ENCODE results near the gene SDCBP2.

Gene SDCBP2, protein sequence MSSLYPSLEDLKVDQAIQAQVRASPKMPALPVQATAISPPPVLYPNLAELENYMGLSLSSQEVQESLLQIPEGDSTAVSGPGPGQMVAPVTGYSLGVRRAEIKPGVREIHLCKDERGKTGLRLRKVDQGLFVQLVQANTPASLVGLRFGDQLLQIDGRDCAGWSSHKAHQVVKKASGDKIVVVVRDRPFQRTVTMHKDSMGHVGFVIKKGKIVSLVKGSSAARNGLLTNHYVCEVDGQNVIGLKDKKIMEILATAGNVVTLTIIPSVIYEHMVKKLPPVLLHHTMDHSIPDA

DNA sequence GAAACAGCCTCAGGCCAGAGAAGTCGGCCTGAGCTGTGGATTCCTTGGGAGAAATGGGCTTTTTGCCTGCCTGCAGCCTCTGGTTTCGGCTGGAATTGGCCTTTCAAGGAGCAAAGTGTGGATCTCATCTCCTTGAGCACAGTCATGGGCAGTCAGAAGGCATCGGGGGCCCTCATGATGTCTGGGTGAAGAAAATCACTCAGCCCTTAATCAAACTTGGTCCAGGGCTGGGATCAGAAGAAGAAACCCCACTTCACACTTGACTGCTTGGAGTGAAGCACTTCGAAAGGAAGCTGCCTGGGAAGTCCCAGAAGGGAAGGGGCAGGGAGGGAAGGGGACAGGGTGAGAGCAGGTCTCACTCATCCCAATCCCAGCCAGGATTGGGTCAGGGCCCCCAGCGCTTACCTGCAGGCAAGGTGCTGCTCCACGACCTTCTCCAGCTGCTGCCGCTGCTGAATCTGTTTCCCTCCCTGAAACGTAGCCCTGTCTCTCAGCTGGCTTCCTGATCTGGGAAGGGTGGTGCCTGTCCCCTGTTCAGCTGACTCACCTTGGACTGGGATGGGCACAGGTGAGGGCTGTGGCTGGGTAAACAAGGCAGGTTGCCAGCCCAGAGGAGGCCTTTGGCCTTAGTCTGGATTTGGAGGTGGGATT lies at the start of gene SDCBP2:
SDCBP2 (minus strand) TSS at position 460 of the 651 bp plus-strand sequence. CDS start 8,723 bp downstream, outside the sequence.
- no peak within 1 kb of the TSS for H3K4me3 ChIP-seq (replicated peaks; ENCODE audit: low read depth, low read length)
- no peak for DNase-seq (ENCODE audit: extremely low read depth, insufficient read length)
- H3K36me3 ChIP-seq (ENCODE audit: control insufficient read depth, insufficient read depth, low read length), result peaks cover 7% of the 10 kb centered on the region
- no peaks in the 10 kb centered on the region for H3K27me3 ChIP-seq (replicated peaks; ENCODE audit: control insufficient read depth, insufficient read depth, low read length)
- TF ChIP-seq, protein P1, sequence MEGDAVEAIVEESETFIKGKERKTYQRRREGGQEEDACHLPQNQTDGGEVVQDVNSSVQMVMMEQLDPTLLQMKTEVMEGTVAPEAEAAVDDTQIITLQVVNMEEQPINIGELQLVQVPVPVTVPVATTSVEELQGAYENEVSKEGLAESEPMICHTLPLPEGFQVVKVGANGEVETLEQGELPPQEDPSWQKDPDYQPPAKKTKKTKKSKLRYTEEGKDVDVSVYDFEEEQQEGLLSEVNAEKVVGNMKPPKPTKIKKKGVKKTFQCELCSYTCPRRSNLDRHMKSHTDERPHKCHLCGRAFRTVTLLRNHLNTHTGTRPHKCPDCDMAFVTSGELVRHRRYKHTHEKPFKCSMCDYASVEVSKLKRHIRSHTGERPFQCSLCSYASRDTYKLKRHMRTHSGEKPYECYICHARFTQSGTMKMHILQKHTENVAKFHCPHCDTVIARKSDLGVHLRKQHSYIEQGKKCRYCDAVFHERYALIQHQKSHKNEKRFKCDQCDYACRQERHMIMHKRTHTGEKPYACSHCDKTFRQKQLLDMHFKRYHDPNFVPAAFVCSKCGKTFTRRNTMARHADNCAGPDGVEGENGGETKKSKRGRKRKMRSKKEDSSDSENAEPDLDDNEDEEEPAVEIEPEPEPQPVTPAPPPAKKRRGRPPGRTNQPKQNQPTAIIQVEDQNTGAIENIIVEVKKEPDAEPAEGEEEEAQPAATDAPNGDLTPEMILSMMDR (IDR thresholded peaks at IDR 0.05; ENCODE audit: insufficient read depth, low read length, poor library complexity, severe bottlenecking), result no peak

DNA sequence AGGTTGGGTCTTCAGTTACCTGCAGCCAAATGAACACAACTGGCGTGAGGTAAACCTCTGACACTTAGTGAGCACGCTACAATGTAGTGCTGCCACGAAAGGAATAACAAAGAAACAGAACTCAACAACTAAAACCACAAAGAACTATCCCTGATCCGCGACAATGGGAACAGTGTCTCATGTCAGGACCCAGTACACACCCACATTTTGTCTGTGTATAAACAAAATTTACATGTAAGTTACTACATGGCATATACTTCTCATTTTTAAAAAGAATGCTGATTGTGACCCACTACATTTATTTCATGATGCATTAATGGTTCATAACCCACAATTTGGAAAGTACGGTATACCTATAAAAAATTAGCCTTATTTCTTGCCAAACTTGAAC lies 49.8 kb upstream of the SDCBP2 start:
- Histone ChIP-seq H3K4me3 (replicated peaks; ENCODE audit: low read depth, low read length) (no peak overlapping the region), H3K36me3 (ENCODE audit: control insufficient read depth, insufficient read depth, low read length) (peaks cover 7% of the 10 kb centered on the region), H3K27me3 (replicated peaks; ENCODE audit: control insufficient read depth, insufficient read depth, low read length) (no peaks in the 10 kb centered on the region)
- DNase-seq (ENCODE audit: extremely low read depth, insufficient read length), result no peak
- TF ChIP-seq, protein P1 (IDR thresholded peaks at IDR 0.05; ENCODE audit: insufficient read depth, low read length, poor library complexity, severe bottlenecking), result no peak

DNA sequence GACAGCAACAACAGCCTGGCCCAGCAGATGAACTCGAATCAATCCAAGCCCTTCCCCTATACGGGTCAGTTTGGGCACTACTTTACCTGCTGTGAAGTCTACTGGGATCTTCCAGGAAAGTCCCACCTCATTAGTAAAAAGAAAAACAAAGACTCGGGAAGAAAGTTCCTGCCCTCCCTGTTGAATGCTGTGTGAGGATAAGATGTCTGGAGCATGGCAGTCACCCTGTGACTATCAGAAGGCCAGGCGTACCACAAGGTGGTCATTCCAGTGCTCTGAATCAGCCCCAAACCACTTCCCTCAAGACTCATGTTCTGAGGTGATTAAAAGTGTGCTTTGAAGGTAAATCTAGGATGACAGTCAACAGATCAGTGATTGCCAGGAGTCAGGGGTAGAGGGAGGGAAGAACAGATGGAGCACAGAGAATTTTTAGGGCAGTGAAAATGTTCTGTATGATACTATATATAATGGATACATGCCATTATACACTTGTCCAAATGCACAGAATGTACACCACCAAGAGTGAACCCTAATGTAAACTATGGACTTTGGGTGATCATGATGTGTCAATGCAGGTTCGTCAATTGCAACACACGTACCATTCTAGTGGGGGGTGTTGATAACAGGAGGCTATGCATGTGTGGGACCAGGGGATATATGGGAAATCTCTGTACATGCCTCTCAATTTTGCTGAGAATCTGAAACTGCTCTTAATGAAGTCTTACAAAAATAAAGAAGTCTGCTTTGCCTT lies 49.2 kb upstream of the SDCBP2 start:
- no peak overlapping the region for H3K4me3 ChIP-seq (replicated peaks; ENCODE audit: low read depth, low read length)
- peaks cover 7% of the 10 kb centered on the region for H3K36me3 ChIP-seq (ENCODE audit: control insufficient read depth, insufficient read depth, low read length)
- TF ChIP-seq, protein P1 (IDR thresholded peaks at IDR 0.05; ENCODE audit: insufficient read depth, low read length, poor library complexity, severe bottlenecking), result no peak
- DNase-seq (ENCODE audit: extremely low read depth, insufficient read length), result no peak
- no peaks in the 10 kb centered on the region for H3K27me3 ChIP-seq (replicated peaks; ENCODE audit: control insufficient read depth, insufficient read depth, low read length)

DNA sequence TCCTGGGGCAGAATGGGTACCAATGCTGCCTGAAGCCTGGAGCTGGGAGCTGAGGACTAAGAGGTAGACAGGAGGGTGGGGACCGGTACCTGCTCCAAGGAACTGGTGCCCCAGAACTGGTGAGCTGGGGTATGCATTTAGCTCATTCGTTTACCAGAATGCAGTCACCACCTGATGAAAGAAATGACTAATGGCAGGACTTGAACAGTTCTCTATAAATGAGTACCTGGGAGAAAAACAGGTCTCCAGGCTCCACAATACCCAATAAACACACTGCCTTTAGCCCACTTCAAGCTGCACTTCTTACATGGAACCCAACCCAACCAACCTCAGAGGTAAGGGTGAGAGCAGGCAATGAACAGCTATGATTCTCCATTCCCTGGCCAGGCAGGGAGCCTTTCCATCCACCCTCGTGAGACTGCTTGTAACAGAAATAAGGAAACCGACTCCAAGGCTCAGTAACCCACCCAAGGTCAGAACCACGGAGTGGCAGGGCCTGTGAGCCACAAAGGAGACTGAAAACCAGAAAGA lies 48.5 kb upstream of the SDCBP2 start:
- no peaks in the 10 kb centered on the region for H3K27me3 ChIP-seq (replicated peaks; ENCODE audit: control insufficient read depth, insufficient read depth, low read length)
- H3K4me3 ChIP-seq (replicated peaks; ENCODE audit: low read depth, low read length), result 0 out of 2 replicates have a peak overlapping the region, but pooled peaks have one; percentile 25
- peak; percentile 30 for DNase-seq (ENCODE audit: extremely low read depth, insufficient read length)
- TF ChIP-seq, protein P1 (IDR thresholded peaks at IDR 0.05; ENCODE audit: insufficient read depth, low read length, poor library complexity, severe bottlenecking), result no peak
- H3K36me3 ChIP-seq (ENCODE audit: control insufficient read depth, insufficient read depth, low read length), result peaks cover 4% of the 10 kb centered on the region

DNA sequence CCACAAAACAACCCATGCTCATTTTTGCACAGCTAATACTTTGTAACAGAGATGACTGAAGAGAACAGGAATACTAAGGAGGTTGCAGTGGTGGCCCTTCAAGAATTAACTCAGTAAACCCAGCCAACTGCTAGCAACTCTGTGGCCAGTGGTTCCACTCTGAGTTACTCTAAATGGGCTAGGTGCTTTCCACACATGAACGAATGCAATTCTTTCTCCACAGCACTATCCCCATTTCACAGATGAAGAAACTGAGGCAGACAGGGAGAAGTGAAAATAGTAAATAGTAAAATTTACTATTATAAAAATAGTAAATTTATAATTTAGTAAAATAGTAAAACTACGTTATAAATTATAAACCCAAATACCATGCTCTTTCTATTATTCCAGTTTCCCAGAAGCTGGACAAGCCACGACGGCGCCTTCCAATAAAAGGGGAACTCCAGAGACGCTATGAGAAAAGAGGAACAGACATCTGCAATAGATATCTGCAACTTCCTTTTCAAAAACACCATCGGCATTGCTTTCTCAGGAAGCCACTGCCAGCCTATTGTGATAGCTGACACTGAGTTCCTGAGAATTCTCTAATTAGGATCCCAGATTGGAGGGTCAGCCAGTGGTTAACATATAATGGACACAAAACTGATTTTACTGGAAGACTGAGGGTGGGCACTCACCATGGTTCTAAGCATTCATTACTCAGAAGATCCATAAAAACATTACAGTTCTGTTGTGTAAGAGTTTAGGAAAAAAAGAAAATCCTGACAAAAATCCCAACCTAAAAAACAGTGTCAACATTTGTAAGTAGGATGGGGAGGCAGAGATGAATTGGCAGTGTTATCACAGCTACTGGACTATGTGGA lies 47.7 kb upstream of the SDCBP2 start:
- DNase-seq (ENCODE audit: extremely low read depth, insufficient read length), result no peak
- Histone ChIP-seq H3K36me3 (ENCODE audit: control insufficient read depth, insufficient read depth, low read length) (peaks cover 7% of the 10 kb centered on the region), H3K4me3 (replicated peaks; ENCODE audit: low read depth, low read length) (peak overlapping the region; percentile 20; the same call in 1 of the 2 replicates), H3K27me3 (replicated peaks; ENCODE audit: control insufficient read depth, insufficient read depth, low read length) (no peaks in the 10 kb centered on the region)
- TF ChIP-seq, protein P1 (IDR thresholded peaks at IDR 0.05; ENCODE audit: insufficient read depth, low read length, poor library complexity, severe bottlenecking), result no peak

Data from GM06990 (cell line).